Keratinocyte (primary cell): Measurements from ENCODE around the gene PKNOX2. TPM values are rescaled to one million over a fixed set of nuclear protein-coding genes. Genes with fewer than 3 reads are reported as not detected.

Experiments
- DNase-seq: peaks from one replicate; pipeline ENCODE4 v3.0.0-alpha.2; 2011; ENCODE audit warnings: low read depth, missing footprints, low spot score
- FAIRE-seq: peaks from 2 replicates; lab custom pipeline; 2011; peaks lifted over from hg19 to GRCh38; lab: Jason Lieb, UNC
- H2AFZ ChIP-seq: 2 replicates; pipeline ENCODE4 v1.6.0; 2012; ENCODE audit warnings: low read length, control low read depth, inconsistent platforms; ENCODE audit not compliant: control insufficient read depth
- H3K27ac ChIP-seq: 2 replicates; pipeline ENCODE4 v1.5.1; 2011; ENCODE audit warnings: low read length; ENCODE audit not compliant: control insufficient read depth, insufficient read depth
- H3K27me3 ChIP-seq: 3 replicates; pipeline ENCODE4 v1.6.0; 2011; ENCODE audit warnings: low read length; ENCODE audit not compliant: control insufficient read depth, insufficient read depth; ENCODE audit errors: extremely low read depth
- H3K36me3 ChIP-seq, 2 experiments: 2 replicates in 1 of 2; 3 replicates in 1 of 2; pipeline ENCODE4 v1.5.1; 2011; ENCODE audit warnings: low read length in 2 of 2, mild to moderate bottlenecking in 1 of 2; ENCODE audit not compliant: control insufficient read depth in 2 of 2, insufficient read depth in 2 of 2; ENCODE audit errors: extremely low read depth in 1 of 2
- H3K4me1 ChIP-seq: 3 replicates; pipeline ENCODE4 v1.5.1; 2011; ENCODE audit warnings: low read length; ENCODE audit not compliant: control insufficient read depth, insufficient read depth; ENCODE audit errors: extremely low read depth
- H3K4me2 ChIP-seq: 3 replicates; pipeline ENCODE4 v1.6.0; 2011; ENCODE audit warnings: low read depth, low read length; ENCODE audit not compliant: control insufficient read depth, insufficient read depth; ENCODE audit errors: extremely low read depth
- H3K4me3 ChIP-seq, 3 experiments: fragments of 200-600 bp in 1 of 3; sonication (generic) in 1 of 3; 2 replicates in 2 of 3; 3 replicates in 1 of 3; pipeline ENCODE4 v1.5.1; 2011 to 2016; ENCODE audit warnings: low read length in 3 of 3, mild to moderate bottlenecking in 3 of 3, control low read depth in 2 of 3, inconsistent platforms in 1 of 3, low read depth in 1 of 3, mixed read lengths in 1 of 3, mixed run types in 1 of 3, moderate library complexity in 1 of 3; ENCODE audit not compliant: control insufficient read depth in 2 of 3, insufficient read depth in 2 of 3; ENCODE audit errors: extremely low read depth in 1 of 3
- H3K79me2 ChIP-seq: 2 replicates; pipeline ENCODE4 v1.6.0; 2012; ENCODE audit warnings: low read length; ENCODE audit not compliant: control insufficient read depth, insufficient read depth
- H3K9ac ChIP-seq: 3 replicates; pipeline ENCODE4 v1.6.0; 2011; ENCODE audit warnings: low read length; ENCODE audit not compliant: control insufficient read depth, insufficient read depth; ENCODE audit errors: extremely low read depth
- H3K9me1 ChIP-seq: 3 replicates; pipeline ENCODE4 v1.6.0; 2011; ENCODE audit warnings: low read length; ENCODE audit not compliant: control insufficient read depth, insufficient read depth; ENCODE audit errors: extremely low read depth
- H3K9me3 ChIP-seq: 2 replicates; pipeline ENCODE4 v1.5.1; 2012; ENCODE audit warnings: low read depth, low read length; ENCODE audit not compliant: control insufficient read depth
- H4K20me1 ChIP-seq: 3 replicates; pipeline ENCODE4 v1.6.0; 2011; ENCODE audit warnings: low read length; ENCODE audit not compliant: control insufficient read depth, insufficient read depth; ENCODE audit errors: extremely low read depth
- CTCF ChIP-seq, 3 experiments: IDR thresholded peaks in 1 of 3; conservative IDR thresholded peaks in 1 of 3; optimal IDR thresholded peaks in 1 of 3; 2 replicates in 2 of 3; 3 replicates in 1 of 3; pipeline versions ENCODE3 to v1.5.1; 2011; ENCODE audit warnings: low read length in 3 of 3, mild to moderate bottlenecking in 3 of 3, moderate library complexity in 2 of 3, control low read depth in 1 of 3, inconsistent platforms in 1 of 3; ENCODE audit not compliant: insufficient read depth in 2 of 3; ENCODE audit errors: extremely low read depth in 1 of 3
- EZH2 ChIP-seq: IDR thresholded peaks from one replicate; pipeline ENCODE4 v1.6.1; 2012; ENCODE audit warnings: inconsistent platforms, mild to moderate bottlenecking, low read length, moderate library complexity
- dilution Hi-C: fragments of 300-500 bp; cut with MboI; formaldehyde crosslinking; loops from one replicate; pipeline ENCODE4 v1.7.0; 2020; ENCODE audit warnings: low sequenced_read_pairs; ENCODE audit not compliant: extremely low pct_ligation_motif_present
- polyA plus RNA-seq, 5 experiments: library from polyadenylated mRNA; depleted of rRNA in 3 of 5; stranded (reverse) in 3 of 5; stranded (forward) in 1 of 5; unstranded in 1 of 5; fragments of >200 nt; gene quantifications; 1 replicate in 1 of 5; 2 replicates in 3 of 5; 3 replicates in 1 of 5; pipeline versions ENCODE4 v1.2.1 to v1.2.3, GENCODE V29; 2011 to 2012; ENCODE audit warnings: missing spikeins in 2 of 5, low read depth in 1 of 5, low replicate concordance in 1 of 5

The PKNOX2 gene
- polyA plus RNA-seq, 1 donor (not counting 4 experiments of a cell fraction or from before 2014, with no cell fraction given): 0.05 TPM

- H3K27me3 ChIP-seq: no peaks in the 10 kb centered on the region
- H3K4me1 ChIP-seq: no peaks in the 10 kb centered on the region
- no peak for TF ChIP-seq CTCF (optimal IDR thresholded peaks at IDR 0.05 in 1 of 3, IDR thresholded peaks at IDR 0.05 in 1 of 3, conservative IDR thresholded peaks at IDR 0.05 in 1 of 3; ENCODE audit: extremely low read depth in 1 of 3, insufficient read depth in 2 of 3, low read length in 3 of 3)
- TF ChIP-seq EZH2: no peak
- no peak overlapping the region for H3K27ac ChIP-seq
- H3K4me3 ChIP-seq: no peak overlapping the region
- H3K79me2 ChIP-seq: no peaks in the 10 kb centered on the region
- H4K20me1 ChIP-seq: no peaks in the 10 kb centered on the region
- H3K9me1 ChIP-seq: no peaks in the 10 kb centered on the region
- H3K9ac ChIP-seq: no peak overlapping the region
- no peaks in the 10 kb centered on the region for H3K9me3 ChIP-seq
- H3K36me3 ChIP-seq: no peaks in the 10 kb centered on the region
- H3K4me2 ChIP-seq: no peak overlapping the region
- DNase-seq (no peak), FAIRE-seq (no peak)
- dilution Hi-C loops: no loop called here
- H2AFZ ChIP-seq: no peak overlapping the region
These were observed 89.4 kb downstream of the PKNOX2 start for GRCh38 chr11:125253795-125254525.

DNA sequence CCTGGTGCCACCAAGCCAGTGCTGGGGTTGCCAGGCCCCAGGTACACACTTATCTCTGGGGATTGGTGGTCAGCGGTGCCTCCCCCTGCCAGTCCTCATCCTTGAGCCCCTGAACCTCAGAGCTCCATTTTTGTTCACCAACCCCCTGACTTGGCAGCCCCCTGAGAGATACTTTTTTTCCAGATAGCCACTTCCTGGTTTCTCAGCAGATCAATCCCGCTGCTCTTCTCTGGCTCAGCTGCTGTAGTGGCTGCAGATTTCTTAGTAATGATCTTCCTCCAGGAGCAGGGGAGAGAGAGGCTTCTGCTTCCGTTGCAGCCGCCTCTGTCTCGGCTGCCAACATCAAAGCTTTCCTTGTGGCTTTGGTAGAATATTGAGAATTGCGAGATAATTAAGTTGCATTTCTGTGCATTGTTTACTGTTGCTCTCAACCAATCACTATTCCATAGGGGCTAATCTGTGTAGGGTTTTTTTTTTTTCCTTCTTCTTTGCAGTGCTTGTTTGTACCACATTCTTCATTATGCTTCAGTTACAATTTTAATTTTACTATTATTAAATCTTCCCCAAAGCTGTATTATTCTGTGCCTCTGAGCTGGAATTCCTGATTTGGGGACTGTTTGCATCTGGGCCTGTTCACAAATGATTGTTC is 92.1 kb downstream of the PKNOX2 start:
- dilution Hi-C loops: no loop called here
- no peak for FAIRE-seq

More for the DNA sequence above, 92.1 kb downstream of the PKNOX2 start:
- H3K9me3 ChIP-seq: no peaks in the 10 kb centered on the region
- H3K27me3 ChIP-seq: peaks cover 8% of the 10 kb centered on the region
- no peak overlapping the region for H2AFZ ChIP-seq
- no peaks in the 10 kb centered on the region for H3K36me3 ChIP-seq
- no peak overlapping the region for H3K4me2 ChIP-seq
- TF ChIP-seq CTCF (optimal IDR thresholded peaks at IDR 0.05 in 1 of 3, IDR thresholded peaks at IDR 0.05 in 1 of 3, conservative IDR thresholded peaks at IDR 0.05 in 1 of 3; ENCODE audit: extremely low read depth in 1 of 3, insufficient read depth in 2 of 3, low read length in 3 of 3) (no peak), EZH2 (no peak)
- H3K4me3 ChIP-seq: no peak overlapping the region
- H3K79me2 ChIP-seq: no peaks in the 10 kb centered on the region
- H3K27ac ChIP-seq: no peak overlapping the region
- DNase-seq: no peak
- no peaks in the 10 kb centered on the region for H4K20me1 ChIP-seq
- no peak overlapping the region for H3K9ac ChIP-seq
- H3K9me1 ChIP-seq: no peaks in the 10 kb centered on the region
- H3K4me1 ChIP-seq: no peaks in the 10 kb centered on the region
